NCI-H345 treated with DMSO at 0.1 percent for 48 hours (cell line): ENCODE measurements around the gene GPR150.

Experiments used
- DNase-seq: peaks from one replicate; lab custom pipeline; 2025; ENCODE audit not compliant: unreplicated experiment; lab: John Stamatoyannopoulos, UW

Gene GPR150

GRCh38 chr5:95620030-95620869 is at the start of gene GPR150:
TSS of gene GPR150 (plus strand) at chr5:95620087. CDS start at chr5:95620276, 189 bp downstream.
- DNase-seq = peak; percentile 9

GRCh38 chr5:95572016-95572415 is 47.9 kb upstream of the GPR150 start:
- DNase-seq = no peak

GRCh38 chr5:95581576-95581975 is 38.3 kb upstream of the GPR150 start:
- no peak for DNase-seq

- DNase-seq = no peak
These were observed 35.9 kb upstream of the GPR150 start for GRCh38 chr5:95583992-95584391.

GRCh38 chr5:95590880-95591279 is 29.0 kb upstream of the GPR150 start:
- no peak for DNase-seq

- DNase-seq = no peak
These were observed 28.4 kb upstream of the GPR150 start for GRCh38 chr5:95591490-95591901.

- DNase-seq = no peak
These were observed 24.5 kb upstream of the GPR150 start for GRCh38 chr5:95595289-95595931.

GRCh38 chr5:95599252-95599651 is 20.6 kb upstream of the GPR150 start:
- no peak for DNase-seq

GRCh38 chr5:95600557-95600956 is 19.3 kb upstream of the GPR150 start:
- DNase-seq = no peak

GRCh38 chr5:95605786-95606185 is 14.1 kb upstream of the GPR150 start:
- DNase-seq = no peak

- no peak for DNase-seq
These were observed 13.5 kb upstream of the GPR150 start for GRCh38 chr5:95606419-95606818.

GRCh38 chr5:95609711-95610110 is 10.2 kb upstream of the GPR150 start:
- DNase-seq = no peak

GRCh38 chr5:95610546-95610945 is 9.3 kb upstream of the GPR150 start:
- no peak for DNase-seq

GRCh38 chr5:95611396-95611795 is 8.5 kb upstream of the GPR150 start:
- no peak for DNase-seq

GRCh38 chr5:95613514-95613913 is 6.4 kb upstream of the GPR150 start:
- no peak for DNase-seq

- no peak for DNase-seq
These were observed 4.8 kb upstream of the GPR150 start for GRCh38 chr5:95615164-95615467.

GRCh38 chr5:95617057-95617456 is 2.8 kb upstream of the GPR150 start:
- no peak for DNase-seq

GRCh38 chr5:95619096-95619495 is 791 bp upstream of the GPR150 start:
- no peak for DNase-seq

- no peak for DNase-seq
These were observed 315 bp upstream of the GPR150 start for GRCh38 chr5:95619514-95620029.

GRCh38 chr5:95620870-95621838 is 1.3 kb downstream of the GPR150 start:
- no peak for DNase-seq
